NCI-H2227 treated with DMSO at 0.1 percent for 48 hours (cell line): ENCODE results near the gene SPSB4.
"Not testable (repeated sequence)": the region's sequence is repeated elsewhere in the genome, so short reads cannot be mapped to it uniquely, and the experiment has no call there.

Source experiments
- DNase-seq: peaks from one replicate; lab custom pipeline; 2025; lab: John Stamatoyannopoulos, UW

Gene SPSB4

GRCh38 chr3:141050576-141051442 lies at the start of gene SPSB4:
SPSB4 (plus strand) TSS chr3:141051347; CDS start chr3:141066105, 14,758 bp downstream.
- DNase-seq, result peak; percentile 41

DNA sequence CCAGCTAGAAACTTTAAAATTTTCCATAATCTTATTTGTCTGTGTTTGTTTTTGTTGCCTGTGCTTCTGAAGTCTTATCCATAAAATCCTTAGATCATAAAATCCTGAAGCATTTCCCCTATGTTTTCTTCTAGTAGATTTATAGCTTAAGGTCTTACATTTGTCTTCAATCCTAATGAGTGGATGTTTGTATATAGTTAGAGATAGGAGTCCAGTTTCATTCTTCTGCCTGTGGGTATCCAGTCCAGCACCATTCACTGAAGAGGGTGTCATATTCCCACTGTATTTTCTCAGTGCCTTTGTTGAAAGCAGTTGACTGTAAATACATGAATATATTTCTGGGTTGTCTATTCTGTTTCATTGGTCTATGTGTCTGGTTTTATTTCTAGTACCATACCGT lies 44.8 kb upstream of the SPSB4 start:
- DNase-seq, result no peak

- DNase-seq, result no peak
These were observed 41.7 kb upstream of the SPSB4 start for GRCh38 chr3:141009496-141009895.

DNA sequence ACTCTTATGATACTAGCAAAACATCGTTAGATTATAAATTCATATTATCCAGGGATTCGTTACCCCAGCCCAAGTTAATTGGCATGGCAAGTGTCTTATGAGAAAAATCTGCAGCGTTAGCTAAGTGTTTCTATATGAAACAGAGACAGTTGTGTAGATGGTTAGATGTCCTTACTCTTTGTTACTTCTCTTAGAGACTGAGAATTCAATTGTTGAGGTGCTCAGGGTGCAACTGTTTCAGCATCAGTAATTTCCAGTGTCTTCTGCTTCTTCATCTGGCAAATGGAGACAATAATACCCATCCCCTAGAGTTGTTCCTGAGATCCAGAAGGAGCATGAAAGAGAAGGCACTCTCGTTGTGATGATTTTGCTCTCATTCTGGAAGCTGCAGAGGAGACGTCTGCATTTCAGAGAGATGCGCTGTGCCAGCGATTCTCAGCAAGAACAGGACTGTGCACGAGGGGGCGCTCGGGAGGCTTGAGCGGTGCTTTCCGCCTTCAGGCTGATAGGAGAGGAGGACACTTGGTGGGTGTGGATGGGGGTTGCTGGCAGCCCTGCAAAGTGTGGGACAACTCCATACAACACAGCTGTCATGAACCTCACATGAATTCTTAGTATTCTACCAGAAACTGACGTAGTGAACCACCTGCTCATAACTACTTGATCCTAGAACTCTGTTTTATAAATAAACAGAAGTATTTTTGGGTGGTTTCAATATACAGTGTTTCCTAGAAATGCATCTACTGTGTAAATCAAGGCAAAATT lies 39.7 kb upstream of the SPSB4 start:
- DNase-seq, result peak; percentile 57

DNA sequence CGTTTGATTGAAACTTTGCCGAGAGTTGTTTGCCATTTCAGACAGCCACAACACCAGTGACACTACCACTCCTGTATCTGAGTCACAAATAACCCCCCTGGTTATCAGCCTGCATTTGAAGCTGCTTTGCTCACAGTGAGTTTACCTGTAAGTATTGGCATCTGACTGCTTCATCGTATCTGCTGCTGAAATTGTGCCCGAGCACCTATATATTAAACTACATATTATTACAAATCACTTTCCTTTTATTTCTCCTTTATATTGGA lies 39.2 kb upstream of the SPSB4 start:
- DNase-seq, result no peak

- DNase-seq, result no peak
These were observed 38.6 kb upstream of the SPSB4 start for GRCh38 chr3:141012571-141012970.

DNA sequence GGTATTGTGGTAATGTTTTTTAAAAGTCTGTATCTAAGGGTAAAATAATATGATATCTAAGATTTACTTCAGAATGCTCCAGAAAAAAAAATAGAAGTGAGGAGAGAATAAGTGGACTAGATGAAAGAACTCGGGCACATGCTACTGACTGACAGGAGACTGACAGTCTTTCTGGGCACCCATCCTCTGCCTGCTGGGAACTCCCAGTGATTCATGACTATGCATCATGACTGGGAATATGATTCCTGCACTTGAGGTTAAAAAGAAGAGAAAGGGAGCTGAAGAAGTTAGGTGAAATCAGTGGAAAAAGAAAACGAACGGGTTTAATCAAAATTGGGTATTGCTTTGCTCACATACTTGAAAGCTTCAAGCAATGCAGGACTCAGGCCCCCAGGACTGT lies 35.7 kb upstream of the SPSB4 start:
- no peak for DNase-seq

- not testable (repeated sequence) for DNase-seq
These were observed 33.5 kb upstream of the SPSB4 start for GRCh38 chr3:141017366-141018322.

GRCh38 chr3:141019244-141019643 lies 31.9 kb upstream of the SPSB4 start:
- no peak for DNase-seq

GRCh38 chr3:141020143-141020830 lies 30.9 kb upstream of the SPSB4 start:
- peak; percentile 19 for DNase-seq

DNA sequence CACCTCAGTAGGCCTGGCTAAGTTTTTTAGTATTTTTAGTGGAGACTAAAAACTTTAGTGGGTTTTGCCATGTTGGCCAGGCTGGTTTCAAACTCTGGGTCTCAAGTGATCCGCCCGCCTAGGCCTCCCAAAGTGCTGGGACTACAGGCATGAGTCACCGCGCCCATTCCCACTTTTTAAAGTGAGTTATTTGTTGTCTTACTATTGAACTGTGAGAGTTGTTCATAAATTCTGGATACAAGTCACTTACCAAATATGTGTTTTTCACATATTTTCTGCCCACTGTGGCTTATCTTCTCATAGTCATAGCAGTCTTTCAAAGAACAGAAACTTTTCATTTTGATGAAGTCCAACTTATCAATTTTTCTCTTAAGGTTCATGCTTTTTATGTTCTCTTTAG lies 29.9 kb upstream of the SPSB4 start:
- no peak for DNase-seq

GRCh38 chr3:141030296-141030695 lies 20.9 kb upstream of the SPSB4 start:
- no peak for DNase-seq

- DNase-seq, result no peak
These were observed 11.6 kb upstream of the SPSB4 start for GRCh38 chr3:141039589-141039988.

GRCh38 chr3:141044695-141045641 lies 6.2 kb upstream of the SPSB4 start:
- no peak for DNase-seq

DNA sequence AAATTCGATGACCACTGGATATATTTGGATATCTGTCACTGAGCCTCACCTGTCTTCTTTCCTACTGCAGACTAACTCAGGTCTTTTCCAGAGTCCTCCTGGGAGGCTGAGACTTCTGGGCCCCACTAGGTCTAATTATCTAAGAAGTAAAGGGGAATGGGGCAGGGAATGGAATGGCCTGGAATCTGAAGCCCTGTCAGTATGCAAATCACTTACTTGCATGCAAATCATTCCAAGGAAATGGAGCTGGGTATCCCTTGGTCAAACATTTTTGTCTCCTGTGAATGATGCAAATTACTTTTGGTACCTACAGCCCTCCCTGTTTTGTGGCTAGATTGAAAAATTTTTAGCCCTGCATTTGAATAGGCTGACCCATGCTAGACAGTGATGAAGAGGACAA lies 5.3 kb upstream of the SPSB4 start:
- no peak for DNase-seq

DNA sequence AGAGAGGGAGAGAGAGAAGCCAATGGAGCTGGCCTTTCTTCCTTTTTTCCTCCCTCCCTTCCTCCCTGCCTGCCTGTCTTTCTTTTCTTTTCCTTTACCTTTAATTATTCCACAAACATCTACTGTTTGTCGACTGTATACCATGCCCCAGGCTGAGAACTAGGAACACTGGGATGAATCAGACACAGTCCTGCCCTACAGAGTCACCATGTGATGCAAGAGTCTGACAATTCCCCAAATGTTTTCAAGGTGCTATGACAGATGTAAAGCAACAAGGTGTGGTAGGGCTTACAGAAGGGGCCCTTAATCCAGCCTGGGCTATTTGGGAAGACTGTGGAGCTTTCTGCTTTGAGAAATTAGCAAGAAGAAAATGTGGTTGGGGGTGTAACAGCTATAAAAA lies 4.0 kb upstream of the SPSB4 start:
- DNase-seq, result no peak

GRCh38 chr3:141049681-141050080 lies 1.5 kb upstream of the SPSB4 start:
- no peak for DNase-seq

DNA sequence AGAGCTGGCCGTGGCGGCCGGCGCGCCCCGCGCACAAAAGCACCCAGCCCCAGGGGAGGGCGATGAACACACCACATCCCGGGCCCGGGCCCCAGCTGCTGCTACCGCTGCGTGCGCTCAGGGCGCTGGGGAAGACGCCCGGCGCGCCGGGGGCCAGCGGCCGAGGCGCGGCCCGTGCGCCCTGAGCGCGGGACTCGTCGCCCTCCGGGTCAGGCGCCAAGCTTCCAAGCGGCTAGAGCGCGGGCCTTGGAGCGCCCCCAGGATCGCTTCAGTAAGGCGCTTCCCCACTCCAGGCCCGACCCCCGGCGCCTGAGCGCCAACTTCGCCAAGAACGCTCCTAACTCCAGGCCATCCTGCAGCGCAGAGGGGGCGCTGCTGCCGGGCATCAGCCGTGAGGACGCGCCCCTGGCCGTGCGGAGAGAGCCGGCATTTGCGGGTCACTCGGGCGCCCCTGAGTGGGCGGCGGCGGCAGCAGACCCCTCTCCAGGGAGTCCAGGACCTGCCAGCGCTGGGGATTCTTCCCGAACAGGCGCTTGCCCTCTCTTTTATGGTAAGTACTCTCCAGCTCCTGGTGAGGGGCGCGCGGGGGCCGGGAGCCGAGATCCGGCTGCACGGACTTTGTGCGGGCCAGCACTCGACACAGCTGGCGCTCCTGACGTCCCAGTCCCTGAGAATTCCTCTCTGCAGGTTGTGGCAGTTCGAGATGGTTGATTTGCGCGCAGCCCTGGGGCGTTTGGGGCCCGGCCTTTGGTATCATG lies 475 bp downstream of the SPSB4 start:
- DNase-seq, result no peak

DNA sequence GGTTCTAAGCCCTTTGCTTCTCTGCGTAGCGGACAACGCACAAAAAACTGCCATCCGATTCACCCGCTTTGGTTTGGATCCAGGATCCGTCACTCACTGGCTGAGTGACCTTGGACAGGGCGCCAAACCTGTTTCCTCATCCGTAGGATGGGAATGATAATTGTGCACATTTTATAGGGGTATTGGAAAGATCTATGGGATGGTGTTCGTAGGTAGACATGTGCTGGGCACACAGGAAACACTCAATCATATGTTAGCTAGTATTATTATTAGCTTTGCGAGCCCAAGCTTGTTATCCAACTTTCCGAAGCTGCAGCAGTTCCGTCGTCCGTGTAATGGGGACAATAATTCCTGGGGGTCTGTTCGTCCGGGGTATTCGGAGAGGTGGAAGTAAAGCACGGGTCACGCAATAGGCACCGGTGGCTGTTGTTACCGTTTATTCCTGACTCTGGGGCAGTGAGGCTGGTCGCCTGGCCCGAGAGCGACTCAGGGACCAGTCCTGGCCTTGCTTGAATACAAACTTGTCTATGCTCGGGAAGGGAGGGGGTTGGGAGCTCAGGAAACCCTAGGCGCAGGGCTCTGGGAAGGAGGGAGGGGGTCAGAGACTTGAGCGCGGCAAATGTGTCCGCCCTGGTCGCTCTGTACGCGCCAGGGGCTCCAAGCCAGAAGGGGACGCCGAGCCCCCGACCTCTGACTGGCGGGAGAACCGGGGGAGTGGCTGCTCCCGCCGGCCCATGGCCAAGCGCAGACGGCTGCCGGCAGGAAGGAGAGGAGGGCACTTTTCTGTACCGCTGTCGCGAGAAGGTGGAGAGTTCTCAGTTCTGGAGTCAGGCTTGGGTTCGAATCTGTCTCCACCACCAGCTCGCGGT lies 1.3 kb downstream of the SPSB4 start:
- no peak for DNase-seq
